GM12872 (cell line): ENCODE measurements around the gene TSPAN1.

Experiments
- TF ChIP-seq, protein P1 (sequence below): IDR thresholded peaks from 3 replicates; pipeline ENCODE4 v1.5.1; 2011; ENCODE audit warnings: low read depth, mild to moderate bottlenecking, low read length, moderate library complexity; ENCODE audit not compliant: insufficient read depth

The TSPAN1 gene

DNA sequence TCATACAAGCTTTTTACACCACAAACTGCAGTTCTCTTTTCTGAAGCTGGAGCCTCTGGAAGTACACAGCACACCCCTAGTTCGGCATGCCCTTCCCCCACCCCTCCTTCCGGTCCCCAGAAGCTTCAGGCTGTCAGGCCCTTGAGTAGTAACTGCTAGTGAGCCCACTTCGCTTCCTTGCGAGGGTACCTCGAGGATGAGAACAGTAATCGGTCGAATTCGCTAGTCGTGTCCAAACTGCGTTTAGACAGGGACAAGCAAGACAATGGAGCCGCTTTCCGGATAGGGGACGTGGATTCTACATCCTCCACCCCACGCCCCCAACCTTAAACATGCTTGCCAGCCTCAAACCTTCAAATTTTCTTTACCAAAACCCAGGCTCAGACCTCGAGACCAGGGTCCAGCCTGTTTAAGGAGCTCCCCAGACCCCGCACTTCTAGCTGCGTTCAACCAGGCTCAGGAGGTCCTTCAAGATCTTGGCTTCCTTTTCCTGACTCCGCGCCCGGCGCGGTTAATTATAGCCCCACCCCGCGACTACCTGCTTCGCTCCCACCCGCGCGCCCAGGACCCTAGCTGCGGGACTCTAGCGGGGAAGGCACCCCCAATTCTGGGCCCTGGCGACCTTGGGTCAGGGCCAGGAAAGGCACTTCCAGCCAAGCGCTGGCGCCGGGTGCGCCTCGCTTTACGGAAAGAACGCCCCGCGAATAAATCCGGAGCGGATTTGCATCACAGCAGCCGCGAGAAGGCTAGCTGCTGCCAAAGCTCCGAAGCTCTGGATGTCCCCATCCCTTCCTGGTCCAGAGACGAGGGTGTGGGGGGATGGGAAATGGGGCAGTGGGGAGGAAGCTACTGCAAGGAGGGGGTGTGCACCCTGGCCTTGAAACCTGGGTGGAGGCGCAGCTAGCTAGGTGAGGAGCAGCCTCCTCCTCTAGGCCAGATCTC is 8.1 kb upstream of the TSPAN1 start:
- TF ChIP-seq, protein P1, sequence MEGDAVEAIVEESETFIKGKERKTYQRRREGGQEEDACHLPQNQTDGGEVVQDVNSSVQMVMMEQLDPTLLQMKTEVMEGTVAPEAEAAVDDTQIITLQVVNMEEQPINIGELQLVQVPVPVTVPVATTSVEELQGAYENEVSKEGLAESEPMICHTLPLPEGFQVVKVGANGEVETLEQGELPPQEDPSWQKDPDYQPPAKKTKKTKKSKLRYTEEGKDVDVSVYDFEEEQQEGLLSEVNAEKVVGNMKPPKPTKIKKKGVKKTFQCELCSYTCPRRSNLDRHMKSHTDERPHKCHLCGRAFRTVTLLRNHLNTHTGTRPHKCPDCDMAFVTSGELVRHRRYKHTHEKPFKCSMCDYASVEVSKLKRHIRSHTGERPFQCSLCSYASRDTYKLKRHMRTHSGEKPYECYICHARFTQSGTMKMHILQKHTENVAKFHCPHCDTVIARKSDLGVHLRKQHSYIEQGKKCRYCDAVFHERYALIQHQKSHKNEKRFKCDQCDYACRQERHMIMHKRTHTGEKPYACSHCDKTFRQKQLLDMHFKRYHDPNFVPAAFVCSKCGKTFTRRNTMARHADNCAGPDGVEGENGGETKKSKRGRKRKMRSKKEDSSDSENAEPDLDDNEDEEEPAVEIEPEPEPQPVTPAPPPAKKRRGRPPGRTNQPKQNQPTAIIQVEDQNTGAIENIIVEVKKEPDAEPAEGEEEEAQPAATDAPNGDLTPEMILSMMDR: no peak

DNA sequence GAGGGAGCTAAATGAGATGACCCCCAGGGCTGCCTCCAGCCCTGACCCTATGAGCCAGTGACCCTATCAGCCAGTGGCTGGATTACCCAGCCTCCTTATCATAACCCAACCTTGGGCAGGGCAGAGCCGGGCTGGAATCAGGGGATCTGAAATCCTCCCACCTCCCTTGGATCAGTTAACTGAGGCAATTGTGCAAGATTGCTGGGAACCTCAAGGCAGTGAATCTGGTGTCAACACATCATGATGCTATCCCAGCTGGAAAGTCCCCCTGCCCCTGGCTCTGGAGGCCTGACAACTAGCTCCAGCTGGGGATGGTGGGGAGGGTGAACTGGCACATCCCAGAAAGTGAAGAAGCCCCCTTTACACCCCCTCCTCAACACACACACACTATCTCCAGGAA is 6.4 kb upstream of the TSPAN1 start:
- TF ChIP-seq, protein P1: no peak

DNA sequence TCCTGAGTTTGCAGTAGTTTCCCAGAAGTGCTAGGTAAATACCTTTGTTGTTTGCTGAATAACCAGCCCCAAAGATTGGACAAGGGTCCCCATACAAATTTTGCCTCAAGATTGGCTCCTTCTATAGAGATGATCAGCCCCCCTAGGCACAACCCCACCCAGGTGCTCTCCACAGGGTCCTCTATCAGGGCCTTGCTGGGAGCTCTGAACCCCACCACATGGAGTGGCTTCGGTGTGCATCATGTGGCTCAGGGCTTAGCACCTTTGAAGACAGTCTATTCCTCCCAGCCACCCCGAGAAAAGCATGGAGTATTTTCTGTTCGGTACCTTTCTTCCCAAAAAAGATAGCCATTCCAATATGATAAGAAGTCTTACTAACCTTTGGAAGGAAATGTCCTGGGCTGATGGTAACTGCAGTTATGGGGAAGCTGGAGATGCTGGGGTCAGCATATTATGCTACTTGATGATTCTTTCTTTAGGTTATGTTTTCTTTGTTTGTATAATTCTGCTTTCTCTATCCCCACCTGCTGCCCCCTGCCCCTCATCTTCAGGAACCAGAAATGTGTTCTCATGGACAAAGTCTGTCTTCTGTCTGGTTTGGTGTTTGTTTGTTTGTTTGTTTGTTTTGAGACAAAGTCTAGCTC is 5.0 kb upstream of the TSPAN1 start:
- TF ChIP-seq, protein P1: no peak

DNA sequence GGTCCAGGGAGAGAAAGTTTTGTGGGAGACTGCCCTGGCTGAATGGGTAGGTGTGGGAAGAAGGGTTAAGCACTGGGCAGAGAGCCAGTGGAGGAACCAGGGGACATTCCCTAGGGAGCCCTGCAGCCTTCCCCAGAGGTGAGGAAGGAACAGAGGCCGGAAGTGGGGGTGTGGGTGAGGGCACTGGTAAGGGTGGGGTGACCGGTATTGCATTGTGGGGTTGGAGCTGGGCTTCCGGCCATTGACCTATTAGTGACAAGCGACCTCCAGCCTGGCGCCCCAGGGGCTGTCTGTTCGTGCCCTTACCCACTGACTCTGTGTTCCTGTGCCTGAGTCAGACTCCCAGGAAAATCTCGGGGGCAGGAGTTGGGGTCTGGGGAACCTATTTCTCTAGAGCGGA is 3.5 kb upstream of the TSPAN1 start:
- TF ChIP-seq, protein P1: no peak

DNA sequence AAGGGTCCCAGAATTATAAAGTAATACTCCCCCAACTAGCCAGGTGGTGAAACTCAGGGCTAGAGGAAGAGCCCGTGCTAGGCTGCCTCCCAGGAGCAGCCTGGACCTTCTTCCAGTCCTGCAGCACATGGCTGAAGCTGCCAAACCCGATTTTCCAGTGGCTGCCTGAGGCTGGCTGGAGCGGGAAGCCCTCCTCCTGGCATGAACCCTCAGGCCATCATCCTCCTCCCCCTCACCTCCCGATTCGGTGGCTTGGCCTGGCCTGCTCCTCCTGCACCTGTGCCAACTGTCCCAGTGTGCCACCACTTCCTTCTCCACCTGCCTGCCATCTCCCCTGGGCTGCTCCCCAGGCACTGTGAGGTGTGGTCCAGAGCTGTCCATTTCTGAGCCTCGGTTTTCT is 3.0 kb upstream of the TSPAN1 start:
- TF ChIP-seq, protein P1: no peak

DNA sequence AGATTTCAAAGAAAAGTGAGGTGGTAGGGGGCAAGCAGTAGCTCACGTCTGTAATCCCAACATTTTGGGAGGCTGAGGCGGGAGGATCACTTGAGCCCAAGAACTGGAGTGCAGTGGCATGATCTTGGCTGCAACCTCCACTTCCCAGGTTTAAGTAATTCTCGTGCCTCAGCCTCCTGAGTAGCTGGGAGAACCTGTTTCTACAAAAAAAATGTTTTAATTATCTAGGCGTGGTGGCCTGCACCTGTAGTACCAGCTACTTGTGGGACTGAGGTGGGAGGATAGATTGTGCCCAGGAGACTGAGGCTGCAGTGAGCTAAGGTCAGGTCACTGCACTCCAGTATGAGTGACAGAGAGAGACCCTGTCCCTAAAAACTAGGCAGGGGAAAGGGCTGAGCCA is 2.6 kb upstream of the TSPAN1 start:
- TF ChIP-seq, protein P1: no peak

DNA sequence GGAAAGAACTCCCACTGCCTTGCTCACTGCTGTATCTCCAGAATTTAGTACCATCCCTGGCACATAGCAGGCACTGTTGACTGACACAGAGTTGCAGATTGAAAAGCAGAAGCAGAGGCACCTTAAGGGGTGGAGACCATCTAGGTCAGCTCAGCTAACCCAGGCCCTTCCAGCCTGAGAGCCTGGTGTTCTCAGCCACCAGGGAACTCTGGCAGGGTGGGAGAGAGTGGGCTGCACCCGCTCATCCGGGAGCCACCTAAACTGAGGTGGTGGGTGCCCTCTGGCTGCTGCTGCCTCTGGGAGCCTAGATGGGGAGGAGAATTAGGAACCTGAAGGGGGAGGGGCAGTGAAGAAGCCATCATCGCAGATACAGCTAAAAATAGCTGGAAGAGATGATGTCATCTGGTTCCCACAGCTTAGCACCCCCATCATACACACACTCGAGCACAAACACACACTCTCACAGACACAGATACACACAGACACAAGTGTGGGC is 1.5 kb upstream of the TSPAN1 start:
- TF ChIP-seq, protein P1: no peak
